ENCODE data around the gene ETHE1. TPM values are rescaled to one million over a fixed set of nuclear protein-coding genes. Genes with fewer than 3 reads are reported as not detected.

The ETHE1 gene
- total RNA-seq, 3 donors from 2014 or later (not counting 1 experiment from before 2014, with no cell fraction given): 22.0 to 25.6 (median 24.6) TPM

GRCh38 chr19:43574424-43575155, 47.6 kb upstream of the ETHE1 start:
- TF ChIP-seq, protein P1, sequence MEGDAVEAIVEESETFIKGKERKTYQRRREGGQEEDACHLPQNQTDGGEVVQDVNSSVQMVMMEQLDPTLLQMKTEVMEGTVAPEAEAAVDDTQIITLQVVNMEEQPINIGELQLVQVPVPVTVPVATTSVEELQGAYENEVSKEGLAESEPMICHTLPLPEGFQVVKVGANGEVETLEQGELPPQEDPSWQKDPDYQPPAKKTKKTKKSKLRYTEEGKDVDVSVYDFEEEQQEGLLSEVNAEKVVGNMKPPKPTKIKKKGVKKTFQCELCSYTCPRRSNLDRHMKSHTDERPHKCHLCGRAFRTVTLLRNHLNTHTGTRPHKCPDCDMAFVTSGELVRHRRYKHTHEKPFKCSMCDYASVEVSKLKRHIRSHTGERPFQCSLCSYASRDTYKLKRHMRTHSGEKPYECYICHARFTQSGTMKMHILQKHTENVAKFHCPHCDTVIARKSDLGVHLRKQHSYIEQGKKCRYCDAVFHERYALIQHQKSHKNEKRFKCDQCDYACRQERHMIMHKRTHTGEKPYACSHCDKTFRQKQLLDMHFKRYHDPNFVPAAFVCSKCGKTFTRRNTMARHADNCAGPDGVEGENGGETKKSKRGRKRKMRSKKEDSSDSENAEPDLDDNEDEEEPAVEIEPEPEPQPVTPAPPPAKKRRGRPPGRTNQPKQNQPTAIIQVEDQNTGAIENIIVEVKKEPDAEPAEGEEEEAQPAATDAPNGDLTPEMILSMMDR (IDR thresholded peaks at IDR 0.05): no peak
- Histone ChIP-seq H3K9me3 (ENCODE audit: control insufficient read depth, insufficient read depth, low read length) (no peaks in the 10 kb centered on the region), H3K27me3 (ENCODE audit: control insufficient read depth, insufficient read depth, low read length) (no peaks in the 10 kb centered on the region), H3K36me3 (ENCODE audit: control insufficient read depth, insufficient read depth, low read length) (peaks cover 5% of the 10 kb centered on the region), H3K27ac (ENCODE audit: low read length) (peak overlapping the region; percentile 84), H3K4me3 (ENCODE audit: low read length) (peak overlapping the region; percentile 75), H3K4me1 (ENCODE audit: control insufficient read depth, insufficient read depth, low read length) (peaks cover 22% of the 10 kb centered on the region)
- 48% methylated on average over 12 of the region's 12 CpGs for WGBS (ENCODE audit: insufficient coverage)
- Mint-ChIP-seq H3K4me1 (peaks cover 34 to 40% of the 10 kb centered on the region in 2 donors), H3K4me3 (peak overlapping the region; percentile 96), H3K27me3 (ENCODE audit: low read depth in 2 of 2) (peaks cover 0 to 6% of the 10 kb centered on the region in 2 donors), H3K27ac (peak overlapping the region; percentile 97 to 100), H3K36me3 (no peaks in the 10 kb centered on the region), H3K9me3 (no peaks in the 10 kb centered on the region)
- intact Hi-C loops (cut with micrococcal nuclease): loop anchor here (1.0 kb wide), 1 partner anchor 22 kb away; the partner anchor contains the start of genes IRGQ and ZNF576
- ATAC-seq (no peak), DNase-seq (no peak)

GRCh38 chr19:43572171-43572588, 45.2 kb upstream of the ETHE1 start:
- H3K27ac Mint-ChIP-seq: peak overlapping the region; percentile 62 to 74
- TF ChIP-seq, protein P1 (IDR thresholded peaks at IDR 0.05): no peak

DNA sequence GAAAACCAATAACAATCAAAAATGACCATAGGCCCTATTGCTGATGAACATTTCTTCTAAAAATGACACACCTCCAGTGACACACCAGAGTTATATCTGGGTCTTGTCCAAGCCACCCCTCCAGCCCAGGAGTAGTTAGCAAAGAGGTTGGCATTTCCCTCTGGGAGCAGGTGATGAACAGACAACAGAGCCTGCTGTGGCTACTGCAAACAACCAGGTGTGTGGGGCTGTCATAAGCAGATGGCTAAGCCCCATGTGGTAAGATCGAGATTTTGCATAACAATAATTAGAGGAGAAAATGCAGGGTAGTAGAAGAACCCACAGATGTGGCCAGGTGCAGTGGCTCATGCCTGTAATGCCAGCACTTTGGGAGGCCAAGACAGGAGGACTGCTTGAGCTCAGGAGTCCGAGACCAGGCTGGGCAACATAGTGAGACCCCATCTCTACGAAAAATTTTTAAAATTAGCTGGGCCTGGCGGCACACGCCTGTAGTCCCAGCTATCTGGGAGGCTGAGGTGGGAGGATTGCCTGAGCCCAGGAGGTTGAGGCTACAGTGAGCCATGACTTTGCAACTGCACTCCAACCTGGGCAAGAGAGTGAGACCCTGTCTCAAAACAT, 43.3 kb upstream of the ETHE1 start:
- no peak overlapping the region for H3K27ac ChIP-seq (ENCODE audit: low read length)
- DNase-seq: no peak
- peaks cover 28 to 36% of the 10 kb centered on the region in 2 donors for H3K4me1 Mint-ChIP-seq
- H3K4me3 Mint-ChIP-seq: peak overlapping the region; percentile 13
- TF ChIP-seq, protein P1 (IDR thresholded peaks at IDR 0.05): no peak
- H3K27me3 ChIP-seq (ENCODE audit: control insufficient read depth, insufficient read depth, low read length): no peaks in the 10 kb centered on the region
- WGBS (ENCODE audit: insufficient coverage): 70% methylated on average over 5 of the region's 5 CpGs
- H3K27ac Mint-ChIP-seq: peak overlapping the region in 1 of 2 donors; percentile 29
- ATAC-seq: no peak
- intact Hi-C loops (cut with micrococcal nuclease): no loop called here
- H3K4me1 ChIP-seq (ENCODE audit: control insufficient read depth, insufficient read depth, low read length): peaks cover 13% of the 10 kb centered on the region
- H3K36me3 ChIP-seq (ENCODE audit: control insufficient read depth, insufficient read depth, low read length): peaks cover 5% of the 10 kb centered on the region
- H3K36me3 Mint-ChIP-seq: no peaks in the 10 kb centered on the region
- H3K27me3 Mint-ChIP-seq (ENCODE audit: low read depth in 2 of 2): no peaks in the 10 kb centered on the region
- H3K4me3 ChIP-seq (ENCODE audit: low read length): no peak overlapping the region
- no peaks in the 10 kb centered on the region for H3K9me3 ChIP-seq (ENCODE audit: control insufficient read depth, insufficient read depth, low read length)
- H3K9me3 Mint-ChIP-seq: no peaks in the 10 kb centered on the region

More at GRCh38 chr19:43572171-43572588, 45.2 kb upstream of the ETHE1 start:
- H3K9me3 Mint-ChIP-seq: no peaks in the 10 kb centered on the region
- H3K4me1 ChIP-seq (ENCODE audit: control insufficient read depth, insufficient read depth, low read length): peaks cover 22% of the 10 kb centered on the region
- peaks cover 32 to 40% of the 10 kb centered on the region in 2 donors for H3K4me1 Mint-ChIP-seq
- H3K9me3 ChIP-seq (ENCODE audit: control insufficient read depth, insufficient read depth, low read length): no peaks in the 10 kb centered on the region
- intact Hi-C loops (cut with micrococcal nuclease): no loop called here
- H3K36me3 ChIP-seq (ENCODE audit: control insufficient read depth, insufficient read depth, low read length): peaks cover 5% of the 10 kb centered on the region
- H3K27me3 ChIP-seq (ENCODE audit: control insufficient read depth, insufficient read depth, low read length): no peaks in the 10 kb centered on the region
- H3K36me3 Mint-ChIP-seq: no peaks in the 10 kb centered on the region
- no peaks in the 10 kb centered on the region for H3K27me3 Mint-ChIP-seq (ENCODE audit: low read depth in 2 of 2)
- no peak overlapping the region for H3K4me3 Mint-ChIP-seq
- no peak for ATAC-seq
- no peak overlapping the region for H3K4me3 ChIP-seq (ENCODE audit: low read length)
- DNase-seq: no peak
- WGBS (ENCODE audit: insufficient coverage): 97% methylated on average over 3 of the region's 3 CpGs
- H3K27ac ChIP-seq (ENCODE audit: low read length): no peak overlapping the region

All from natural killer cell (primary cell).